Kidney (tissue), 14 donors: ENCODE results near the gene CAMTA1. TPM values are rescaled to one million over a fixed set of nuclear protein-coding genes. Genes with fewer than 3 reads are reported as not detected.

ENCODE experiments used
- DNase-seq, 5 donors: peaks; one replicate each; pipeline ENCODE4 v3.0.0-alpha.2; 2013 to 2020
- FAIRE-seq: peaks from 2 replicates; lab custom pipeline; 2012; peaks lifted over from hg19 to GRCh38; lab: Jason Lieb, UNC
- H3K27ac ChIP-seq, 2 donors: one replicate each; pipeline ENCODE4 v1.7.0; 2013; ENCODE audit warnings: low read depth in 2 of 2, low read length in 2 of 2, inconsistent platforms in 1 of 2
- H3K27me3 ChIP-seq: one replicate; pipeline ENCODE4 v1.7.1; 2013; ENCODE audit warnings: low read length, inconsistent platforms; ENCODE audit not compliant: control insufficient read depth, insufficient read depth
- H3K36me3 ChIP-seq, 3 donors: one replicate each; pipeline versions ENCODE4 v1.7.0 to v1.7.1; 2013; ENCODE audit warnings: low read length in 3 of 3, control low read depth in 1 of 3, inconsistent platforms in 1 of 3; ENCODE audit not compliant: insufficient read depth in 3 of 3, control insufficient read depth in 2 of 3
- H3K4me1 ChIP-seq, 3 donors: one replicate each; pipeline versions ENCODE4 v1.7.0 to v1.7.1; 2013; ENCODE audit warnings: low read length in 3 of 3, inconsistent platforms in 1 of 3, low read depth in 1 of 3; ENCODE audit not compliant: control insufficient read depth in 2 of 3, insufficient read depth in 2 of 3
- H3K4me3 ChIP-seq, 3 donors: one replicate each; pipeline versions ENCODE4 v1.7.0 to v1.8.1; 2013; ENCODE audit warnings: low read length in 3 of 3, control low read depth in 1 of 3, inconsistent platforms in 1 of 3
- H3K9ac ChIP-seq, 3 donors: one replicate each; pipeline versions ENCODE4 v1.7.0 to v1.7.1; 2013; ENCODE audit warnings: low read length in 3 of 3, control low read depth in 1 of 3, inconsistent platforms in 1 of 3
- H3K9me3 ChIP-seq, 3 donors: one replicate each; pipeline versions ENCODE4 v1.7.0 to v1.7.1; 2013; ENCODE audit warnings: low read length in 3 of 3, control low read depth in 1 of 3, inconsistent platforms in 1 of 3; ENCODE audit not compliant: control insufficient read depth in 2 of 3, insufficient read depth in 1 of 3
- CTCF ChIP-seq: IDR thresholded peaks from 3 replicates; pipeline ENCODE4 v1.5.1; 2012; ENCODE audit warnings: mild to moderate bottlenecking, moderate library complexity, borderline replicate concordance; ENCODE audit not compliant: insufficient read depth; ENCODE audit errors: extremely low read depth
- intact Hi-C: fragments of 100-400 bp; cut with DNase I; formaldehyde crosslinking; loops from one replicate; pipeline ENCODE4 v1.11.1; 2022
- polyA plus RNA-seq: library from polyadenylated mRNA; stranded (reverse); fragments of 350-450 nt; fragmentation: Illumina TruSeq; extraction: RNeasy Lipid Tissue Mini Kit (QIAGEN cat#74804); gene quantifications from one replicate; pipeline ENCODE4 v1.2.3, GENCODE V29; 2014; ENCODE audit warnings: low read depth, low replicate concordance; ENCODE audit not compliant: insufficient read depth
- total RNA-seq: library from RNA; stranded (reverse); fragmentation: NEBNext Ultra II Directional; extraction: Animal tissue kit (Norgen Biotek cat#: 25700); gene quantifications from one replicate; pipeline ENCODE4 v1.2.1, GENCODE V29; 2021
- donor health status: control.
- donor health status: control.
- donor health status: control.
- donor health status: control.
- donor health status: control.
- donor health status: DM: yes; HTN: yes; CAD: no.
- donor health status: Normal renal cell carcinoma (clear cell type).

CAMTA1 gene
- total and polyA plus RNA-seq, 2 donors from 2014 or later = 79.0 to 170 TPM

- DNase-seq = no peak
- Histone ChIP-seq H3K9me3 (no peaks in the 10 kb centered on the region), H3K27ac (no peak overlapping the region), H3K4me1 (no peaks in the 10 kb centered on the region), H3K27me3 (no peaks in the 10 kb centered on the region), H3K9ac (no peak overlapping the region), H3K36me3 (no peaks in the 10 kb centered on the region), H3K4me3 (no peak overlapping the region)
- TF ChIP-seq CTCF = no peak
- intact Hi-C loops = no loop called here
- FAIRE-seq = no peak
These were observed 163.6 kb downstream of the CAMTA1 start for GRCh38 chr1:6948861-6949260.

- H3K4me3 ChIP-seq = no peak overlapping the region
- no peaks in the 10 kb centered on the region for H3K9me3 ChIP-seq
- H3K27me3 ChIP-seq = no peaks in the 10 kb centered on the region
- DNase-seq = no peak
- intact Hi-C loops = no loop called here
- no peak overlapping the region for H3K27ac ChIP-seq
- no peak overlapping the region for H3K9ac ChIP-seq
- FAIRE-seq = no peak
- TF ChIP-seq CTCF = no peak
- no peaks in the 10 kb centered on the region for H3K4me1 ChIP-seq
- no peaks in the 10 kb centered on the region for H3K36me3 ChIP-seq
These were observed 164.9 kb downstream of the CAMTA1 start for GRCh38 chr1:6950001-6950765.

GRCh38 chr1:6951536-6951935 lies 166.3 kb downstream of the CAMTA1 start:
- TF ChIP-seq CTCF = no peak
- intact Hi-C loops = no loop called here
- H3K9me3 ChIP-seq = no peaks in the 10 kb centered on the region
- H3K36me3 ChIP-seq = no peaks in the 10 kb centered on the region
- H3K4me1 ChIP-seq = no peaks in the 10 kb centered on the region
- no peaks in the 10 kb centered on the region for H3K27me3 ChIP-seq
- no peak for FAIRE-seq
- H3K4me3 ChIP-seq = no peak overlapping the region
- no peak for DNase-seq
- H3K27ac ChIP-seq = no peak overlapping the region
- H3K9ac ChIP-seq = no peak overlapping the region
